Activated gamma-delta T cell (primary cell): ENCODE data around the gene ZNRF3.
"Not testable (repeated sequence)": the region's sequence is repeated elsewhere in the genome, so short reads cannot be mapped to it uniquely, and the experiment has no call there.

Experiments
- DNase-seq: peaks from one replicate; lab custom pipeline; 2025; lab: John Stamatoyannopoulos, UW

Gene ZNRF3

DNA sequence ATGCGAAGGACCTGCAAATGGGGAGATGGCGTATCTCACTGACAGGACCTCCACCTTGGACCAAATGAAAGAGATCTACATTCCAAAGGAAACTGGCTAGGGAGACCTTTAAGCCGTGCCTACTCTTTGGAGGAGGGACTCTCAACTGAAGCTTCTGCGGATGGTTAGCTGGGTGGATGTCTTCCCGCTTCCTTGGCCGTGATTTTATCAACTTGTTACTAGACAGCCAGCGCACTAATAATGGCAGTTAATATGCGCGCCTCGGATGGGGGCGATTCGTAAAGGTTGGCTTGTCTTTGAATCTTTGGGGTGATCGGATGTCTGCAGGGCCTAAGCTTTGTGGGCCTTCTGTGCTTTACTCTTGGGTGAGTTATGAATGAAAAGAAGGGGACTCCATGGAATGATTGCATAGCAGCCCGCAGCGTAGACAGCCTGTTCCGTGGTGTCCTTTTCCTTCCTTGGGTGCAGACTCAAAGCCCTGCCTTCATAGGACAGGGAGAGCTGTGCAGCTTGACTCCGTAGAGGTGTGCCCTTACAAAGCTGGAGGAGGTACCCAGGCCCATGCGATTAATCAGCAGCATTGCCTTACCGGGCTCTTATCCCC lies 1.5 kb downstream of the ZNRF3 start:
- DNase-seq: no peak

DNA sequence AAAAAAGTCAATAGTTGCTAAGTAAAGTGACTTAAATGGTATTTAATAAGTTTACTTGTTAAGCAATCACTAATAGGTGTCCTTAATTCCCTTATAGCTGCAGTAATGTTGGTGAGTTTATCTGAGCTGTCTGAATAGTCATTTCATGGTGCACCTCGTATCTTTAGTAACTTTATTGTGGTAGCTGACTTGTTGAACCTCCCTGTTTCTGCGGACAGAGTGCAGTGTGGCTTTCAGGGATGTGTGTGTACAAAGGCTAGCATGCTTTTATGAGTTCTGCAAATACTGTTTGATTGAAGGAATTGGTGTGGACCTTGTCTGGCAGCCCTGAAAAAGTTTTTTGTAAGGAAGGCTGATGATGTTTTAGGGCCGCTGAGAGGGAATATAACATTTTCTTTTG lies 2.6 kb downstream of the ZNRF3 start:
- DNase-seq: no peak

DNA sequence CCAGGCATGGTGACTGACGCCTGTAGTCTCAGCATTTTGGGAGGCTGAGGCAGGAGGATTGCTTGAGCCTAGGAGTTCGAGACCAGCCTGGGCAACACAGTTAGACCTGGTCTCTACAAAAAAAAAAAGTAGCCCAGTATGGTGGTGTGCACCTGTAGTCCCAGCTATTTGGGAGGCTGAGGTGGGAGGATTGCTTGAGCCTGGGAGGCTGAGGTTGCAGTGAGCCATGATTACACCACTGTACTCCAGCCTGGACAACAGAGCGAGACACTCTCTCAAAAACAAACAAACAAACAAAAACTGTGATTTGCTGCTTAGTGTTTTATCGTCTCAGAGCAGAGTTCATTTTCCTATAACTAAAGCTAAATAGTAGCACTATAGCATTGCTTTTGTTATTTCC lies 3.3 kb downstream of the ZNRF3 start:
- not testable (repeated sequence) for DNase-seq

DNA sequence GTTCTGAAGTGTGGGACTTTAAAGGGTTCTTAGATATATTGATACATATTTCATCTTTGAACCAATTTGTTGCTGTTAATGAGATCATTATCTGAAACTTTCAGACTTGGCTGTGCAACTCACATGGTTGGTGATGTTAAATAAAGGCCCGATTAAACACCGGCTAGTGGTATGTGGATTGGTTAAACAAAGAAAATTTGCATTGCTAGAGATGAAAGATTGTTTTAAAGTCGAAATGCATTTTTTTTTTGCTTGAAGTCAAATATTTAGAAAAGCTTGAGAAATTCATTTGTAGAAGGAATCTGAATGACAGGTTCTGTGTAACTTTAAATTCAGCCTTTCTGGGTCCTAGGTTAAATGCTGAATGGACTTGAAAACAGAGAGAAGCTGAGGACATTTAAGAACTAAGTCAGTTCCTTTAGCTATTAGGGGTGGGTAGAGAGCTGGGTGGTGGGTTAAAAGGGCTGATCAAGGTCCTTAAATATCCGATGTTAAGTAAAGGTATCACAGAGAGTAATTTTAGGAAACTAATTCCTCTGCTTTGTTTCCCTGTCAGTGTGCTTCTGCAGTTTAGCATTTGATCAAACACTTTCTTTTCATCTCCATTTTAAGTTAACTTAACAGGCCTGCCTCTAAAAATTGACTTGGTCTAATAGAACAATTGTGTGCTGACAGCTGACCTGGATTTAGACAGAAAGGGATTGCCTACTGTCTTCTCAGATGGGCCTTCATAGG lies 4.5 kb downstream of the ZNRF3 start:
- no peak for DNase-seq

DNA sequence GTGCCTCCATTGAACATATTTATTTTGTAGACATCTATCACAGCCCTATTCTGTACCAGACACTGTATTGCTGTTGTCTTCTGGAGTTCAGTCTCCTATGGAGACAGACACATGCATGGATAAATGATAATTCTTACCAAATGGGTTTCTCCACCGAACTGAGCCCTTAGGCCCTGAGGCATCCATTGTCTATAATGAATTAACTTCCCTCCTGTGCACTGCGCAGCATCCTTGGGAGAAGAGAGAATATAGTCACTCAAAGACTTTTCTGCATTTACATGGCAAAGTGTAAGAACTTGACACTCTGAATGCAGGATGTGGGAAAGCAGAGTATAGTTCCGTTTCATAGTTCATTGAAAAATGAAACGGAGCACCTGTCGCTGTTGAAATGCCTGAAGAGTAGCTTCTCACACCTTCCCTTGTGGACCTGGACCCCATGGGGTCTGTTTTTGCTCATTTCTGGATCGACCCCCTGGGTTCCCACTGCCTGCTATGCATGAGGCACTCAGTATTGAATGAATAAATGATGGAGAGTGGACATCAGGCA lies 6.2 kb downstream of the ZNRF3 start:
- DNase-seq: no peak

DNA sequence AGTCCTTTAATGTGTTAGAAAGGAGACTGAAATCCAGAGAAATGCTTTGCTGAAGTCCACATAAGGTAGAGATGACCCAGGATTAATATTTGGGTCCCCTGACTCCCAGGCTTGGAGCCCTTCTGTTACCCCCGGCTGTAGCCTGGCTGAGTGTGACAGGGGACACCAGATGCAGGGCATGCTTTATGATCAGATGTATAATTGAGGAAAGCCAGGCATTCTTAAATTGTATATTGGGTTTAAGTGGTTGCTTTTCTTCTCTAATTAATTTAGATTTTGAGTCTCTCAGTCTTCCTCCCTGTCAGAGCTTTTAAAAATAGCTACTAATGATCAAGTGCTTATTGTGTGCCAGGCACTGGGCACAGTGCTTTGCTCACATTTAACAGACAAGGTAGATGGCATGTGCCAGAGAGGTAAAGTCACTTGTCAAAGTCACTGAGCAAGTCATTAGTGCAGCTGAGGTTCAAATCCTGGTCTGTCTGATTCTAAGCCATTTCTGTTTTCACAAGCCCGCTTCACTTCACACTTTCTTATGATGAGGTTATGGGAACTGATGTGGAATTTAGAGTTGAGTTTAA lies 7.9 kb downstream of the ZNRF3 start:
- DNase-seq: no peak

DNA sequence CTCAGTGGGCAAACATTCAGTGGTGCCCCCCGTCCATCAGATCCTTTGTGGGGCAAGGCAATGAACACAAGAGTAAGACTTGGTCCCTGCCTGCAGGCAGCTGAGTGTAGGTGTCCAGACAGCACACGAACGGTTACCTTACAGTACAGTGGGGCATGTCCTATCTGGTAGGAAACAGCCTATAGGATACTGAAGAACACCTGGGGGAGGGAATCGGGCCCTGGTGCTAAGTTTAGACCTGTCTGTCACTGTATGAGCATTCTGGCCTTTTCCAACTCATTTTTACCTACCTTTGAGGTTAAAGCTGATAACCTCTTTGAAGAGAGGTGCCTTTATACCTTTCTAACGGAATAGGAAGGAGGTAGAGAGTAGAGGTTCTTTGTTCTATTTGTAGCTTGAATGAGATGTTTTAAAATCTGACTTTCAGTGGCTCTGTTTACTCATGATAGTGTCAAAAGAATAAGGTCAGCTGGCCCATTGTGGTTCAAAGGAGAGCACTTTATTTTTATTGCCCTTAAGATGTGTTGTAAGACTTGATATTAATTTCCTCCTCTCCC lies 8.9 kb downstream of the ZNRF3 start:
- DNase-seq: no peak

DNA sequence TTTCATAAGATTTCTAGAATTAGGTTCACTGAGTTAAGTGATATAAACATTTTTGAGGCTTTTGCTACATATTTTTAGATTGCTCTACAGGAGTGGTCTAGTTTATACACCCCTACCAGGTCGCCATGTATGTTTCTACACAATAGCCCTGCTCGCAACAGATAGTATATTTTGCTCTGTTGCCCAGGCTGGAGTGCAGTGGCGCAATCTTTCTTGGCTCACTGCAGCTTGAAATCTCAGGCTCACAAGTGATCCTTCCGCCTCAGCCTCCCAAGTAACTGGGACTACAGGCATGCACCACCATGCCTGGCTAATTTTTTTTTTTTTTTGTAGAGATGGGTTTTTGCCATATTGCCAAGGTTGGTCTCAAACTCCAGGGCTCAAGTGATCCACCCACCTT lies 10.4 kb downstream of the ZNRF3 start:
- no peak for DNase-seq

DNA sequence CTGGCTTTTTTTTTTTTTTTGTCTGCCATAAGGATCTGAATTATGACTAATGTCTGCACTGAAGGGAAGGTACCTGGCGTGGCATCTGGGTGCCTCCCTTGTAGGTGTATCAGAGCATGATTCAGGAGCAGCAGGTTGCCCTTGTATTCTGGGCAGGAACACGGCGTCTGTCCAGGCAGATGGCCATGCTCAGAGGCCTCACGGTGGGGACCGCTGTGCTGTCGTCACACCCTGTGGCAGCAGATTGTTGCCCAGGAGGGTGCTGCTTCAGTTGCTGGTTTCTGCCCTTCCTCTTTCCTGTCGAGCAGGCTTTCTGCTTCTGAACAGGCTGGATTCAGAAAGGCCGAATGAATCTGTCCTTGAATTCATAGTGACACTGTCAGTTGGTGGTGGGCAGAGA lies 11.0 kb downstream of the ZNRF3 start:
- no peak for DNase-seq

DNA sequence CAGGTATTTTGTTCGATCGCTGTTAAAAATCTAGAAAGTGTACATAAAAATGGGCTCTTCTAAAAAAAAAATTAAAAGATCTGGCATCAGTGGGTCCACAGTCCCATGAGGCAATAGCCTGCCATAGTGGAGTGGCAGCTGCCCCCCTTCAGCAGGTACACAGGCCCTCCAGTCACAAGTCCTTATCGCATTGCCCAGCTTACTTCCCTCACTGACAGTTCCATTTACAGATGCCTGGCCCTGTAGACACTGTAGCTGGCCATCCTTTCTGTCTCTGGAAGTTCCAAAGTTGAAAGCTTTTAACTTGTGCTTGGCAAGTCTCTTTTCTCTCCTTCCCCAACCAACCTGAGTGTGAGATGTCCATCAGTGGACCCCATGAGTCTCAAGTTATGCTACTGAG lies 11.4 kb downstream of the ZNRF3 start:
- DNase-seq: no peak

DNA sequence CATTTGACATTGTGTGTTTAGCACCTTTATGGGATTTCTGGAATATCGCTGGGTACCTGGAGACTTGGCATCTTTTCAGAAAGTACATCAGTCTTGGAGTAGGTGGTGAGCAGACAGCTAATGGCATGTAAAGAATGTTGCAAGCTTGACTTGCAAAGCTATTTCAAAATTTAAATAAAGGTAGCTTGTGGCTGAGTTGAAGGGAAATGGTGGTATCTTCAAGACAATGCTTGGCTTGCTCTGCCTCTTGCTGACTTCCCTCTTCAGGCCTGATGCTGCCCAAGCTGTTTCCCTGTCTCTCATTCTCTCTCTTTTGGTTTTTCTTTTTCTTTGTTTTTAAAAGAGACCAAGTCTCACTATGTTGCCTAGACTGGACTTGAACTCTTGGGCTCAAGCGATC lies 13.2 kb downstream of the ZNRF3 start:
- no peak for DNase-seq

DNA sequence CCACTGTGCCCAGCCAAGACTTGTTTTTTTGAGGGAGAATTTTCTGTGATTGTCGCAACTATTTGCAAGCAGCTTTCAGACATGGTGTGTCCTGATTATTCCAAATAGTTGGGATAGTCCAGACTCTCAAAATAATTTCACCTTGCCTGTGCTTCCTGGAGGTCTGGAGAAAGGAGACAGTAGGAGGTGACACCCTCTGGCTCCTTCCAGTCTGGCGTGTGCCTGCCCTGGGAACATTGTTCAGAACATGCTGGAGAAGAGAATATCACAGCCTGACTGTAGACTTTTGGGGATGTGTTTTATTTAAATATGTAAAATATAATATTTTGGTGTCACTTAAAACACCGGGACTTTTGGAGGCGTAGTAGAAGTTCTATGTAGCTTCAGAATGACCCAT lies 14.9 kb downstream of the ZNRF3 start:
- DNase-seq: no peak

DNA sequence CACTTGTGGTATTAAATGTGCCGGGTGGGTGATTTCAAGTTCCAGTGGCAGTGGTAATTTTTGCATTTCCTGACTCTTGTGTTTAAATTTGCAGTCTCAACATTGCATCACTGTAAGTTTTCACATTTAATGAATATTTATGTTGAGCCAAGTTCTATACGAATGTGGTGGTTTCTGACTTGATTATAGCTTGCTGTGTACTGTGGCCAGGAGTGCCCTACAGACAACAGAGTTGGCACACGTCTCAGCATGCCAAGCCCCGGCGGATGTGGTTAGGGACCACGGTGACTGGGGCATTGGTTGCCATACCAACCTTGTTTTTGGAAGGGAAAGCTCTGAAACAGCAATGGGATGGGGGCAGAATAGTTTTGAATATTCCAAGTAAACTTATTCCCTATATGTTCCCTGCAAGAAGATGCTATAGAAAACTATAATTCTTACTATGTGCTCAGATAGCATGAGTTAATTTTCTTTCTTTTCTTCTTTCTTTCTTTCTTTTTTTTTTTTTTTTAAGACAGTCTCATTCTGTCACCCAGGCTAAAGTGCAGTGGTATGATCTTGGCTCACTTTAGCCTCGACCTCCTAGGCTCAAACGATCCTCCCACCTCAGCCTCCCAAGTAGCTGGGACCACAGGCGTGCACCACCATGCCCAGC lies 16.0 kb downstream of the ZNRF3 start:
- DNase-seq: no peak

DNA sequence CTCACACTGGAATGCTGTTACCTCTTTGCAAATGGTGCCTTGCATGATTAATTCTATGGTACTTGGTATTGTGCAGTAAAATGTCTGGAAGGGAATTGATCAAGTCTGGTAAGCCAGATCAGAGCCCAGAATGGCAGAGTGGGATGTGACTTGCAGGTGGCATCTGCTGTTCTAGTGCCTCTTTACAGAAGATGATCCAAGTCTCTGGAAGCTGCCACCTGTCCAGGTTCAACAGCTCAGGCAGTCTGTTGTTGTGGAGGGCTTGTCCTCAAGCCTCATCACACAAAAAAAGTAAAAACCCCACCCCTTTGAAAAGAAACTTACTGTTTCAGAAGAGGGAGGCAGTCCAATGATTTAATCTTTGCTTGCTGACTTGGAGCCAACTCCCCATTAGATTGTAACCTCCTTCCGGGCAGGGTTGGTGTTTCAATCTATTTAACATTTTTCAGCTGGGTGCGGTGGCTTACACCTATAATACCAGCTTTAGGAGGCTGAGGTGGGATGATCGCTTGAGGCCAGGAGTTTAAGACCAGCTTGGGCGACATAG lies 17.1 kb downstream of the ZNRF3 start:
- DNase-seq: no peak

DNA sequence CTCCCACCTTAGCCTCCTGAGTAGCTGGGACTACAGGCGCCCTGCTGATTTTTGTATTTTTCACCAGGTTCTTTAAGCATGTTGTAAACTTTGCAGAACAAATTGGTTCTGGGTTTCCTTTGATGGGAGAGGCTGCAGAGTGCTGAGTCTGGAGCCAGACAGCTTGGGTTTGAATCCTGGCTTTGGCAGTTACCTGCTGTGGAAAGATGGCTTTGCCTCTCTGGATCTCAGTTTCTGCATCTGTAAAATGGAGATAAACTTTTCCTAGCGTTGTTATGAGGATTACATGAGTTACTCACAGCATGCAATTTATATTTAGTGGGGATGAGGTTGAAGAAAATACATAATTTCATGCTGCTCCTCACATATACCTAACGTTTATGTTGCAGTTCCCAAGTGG lies 19.1 kb downstream of the ZNRF3 start:
- DNase-seq: no peak

DNA sequence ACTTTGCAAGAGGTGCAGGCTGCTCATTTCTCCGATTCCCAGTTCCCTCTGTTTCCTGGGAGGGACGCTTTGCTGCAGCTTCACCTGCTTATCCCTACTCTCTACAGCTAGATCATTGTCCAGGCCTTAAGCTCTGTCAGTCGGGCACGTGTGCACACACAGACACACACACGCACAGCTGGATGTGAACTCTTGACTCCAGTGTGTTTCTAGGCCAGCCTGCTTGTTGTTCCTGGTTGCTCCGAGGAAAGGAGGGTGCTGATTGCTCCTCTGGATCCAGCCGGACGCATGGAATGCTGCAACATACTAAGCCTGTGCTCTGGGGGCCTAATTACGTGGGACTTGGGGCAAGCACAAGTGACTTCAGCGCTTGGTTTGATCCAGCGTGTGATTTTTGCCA lies 19.7 kb downstream of the ZNRF3 start:
- no peak for DNase-seq

DNA sequence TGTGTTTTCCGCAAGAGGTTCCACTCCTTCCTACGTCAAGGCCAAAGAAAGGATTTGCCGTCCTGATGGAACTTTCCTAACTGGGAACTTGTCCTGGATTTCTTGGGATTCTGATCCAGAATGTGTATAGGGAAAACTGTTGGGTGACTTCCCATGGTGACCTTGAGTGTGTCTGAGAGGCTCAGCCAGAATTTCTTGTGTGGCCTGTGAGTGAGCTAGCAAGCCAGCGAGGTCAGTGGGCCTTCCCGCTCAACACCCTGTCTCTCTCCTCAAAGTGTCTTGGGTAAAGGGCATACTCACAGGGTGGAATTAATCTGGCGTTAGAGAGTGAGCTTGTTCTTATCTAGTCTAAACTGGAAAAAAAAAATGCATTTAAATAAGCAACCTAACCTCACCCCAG lies 20.4 kb downstream of the ZNRF3 start:
- DNase-seq: no peak

DNA sequence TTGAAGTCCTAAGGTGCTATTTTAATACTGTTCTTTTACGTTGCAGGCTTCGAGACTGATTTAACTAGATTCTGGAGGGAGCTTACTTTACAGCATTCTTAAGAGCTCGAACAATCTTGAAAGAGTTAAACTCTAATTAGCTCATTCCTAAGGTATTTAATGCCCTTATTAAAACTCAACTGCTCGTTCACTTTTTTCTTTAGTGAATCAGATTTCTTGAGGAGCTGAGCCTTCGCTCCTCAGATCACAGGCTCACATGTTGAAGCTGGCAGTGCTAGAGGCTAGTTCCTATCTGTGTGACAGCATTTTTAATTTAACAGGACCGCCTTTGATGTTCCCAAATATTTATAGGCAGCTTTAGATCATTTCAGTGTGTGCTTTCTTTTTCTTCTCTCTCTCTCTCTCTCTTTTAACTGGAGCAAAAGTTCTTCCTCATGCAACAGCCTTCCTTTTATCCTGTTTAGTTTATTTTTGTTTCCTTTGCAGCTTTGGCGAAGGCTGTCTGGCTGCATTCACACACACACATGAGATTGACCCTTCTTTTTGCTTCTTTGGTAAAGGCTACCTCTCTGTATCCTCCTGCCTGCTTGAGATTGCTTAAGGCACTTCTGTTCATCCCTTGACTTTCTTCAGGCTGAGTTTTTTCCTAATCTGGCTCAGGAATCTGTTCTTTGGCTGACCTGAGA lies 21.0 kb downstream of the ZNRF3 start:
- no peak for DNase-seq

DNA sequence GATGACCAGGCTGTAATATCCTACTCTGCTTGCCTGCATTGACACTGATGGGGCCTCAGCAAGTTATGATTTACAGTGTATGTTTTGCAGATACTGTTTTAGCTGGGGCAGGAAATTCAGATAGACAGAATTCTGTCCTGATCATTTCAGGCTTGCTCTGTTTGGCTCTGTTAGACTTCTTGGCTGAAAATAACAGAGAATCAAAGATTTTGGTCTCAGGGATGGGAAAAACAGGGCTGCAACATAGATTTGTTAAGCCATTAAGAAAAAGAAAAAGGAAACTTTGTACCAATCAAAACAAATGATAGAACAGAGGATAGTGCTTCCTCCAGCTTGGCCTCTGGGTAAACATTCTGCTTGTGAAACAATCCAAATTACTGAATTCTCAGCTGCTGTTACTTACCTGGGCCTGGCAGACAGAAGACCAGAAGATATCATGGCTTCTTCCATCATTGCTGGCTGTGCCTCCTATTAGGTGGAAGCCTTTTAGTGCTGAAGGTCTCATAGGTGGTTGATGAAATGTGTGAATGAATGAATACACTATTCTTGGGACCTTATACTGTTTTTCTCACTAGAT lies 22.0 kb downstream of the ZNRF3 start:
- no peak for DNase-seq

DNA sequence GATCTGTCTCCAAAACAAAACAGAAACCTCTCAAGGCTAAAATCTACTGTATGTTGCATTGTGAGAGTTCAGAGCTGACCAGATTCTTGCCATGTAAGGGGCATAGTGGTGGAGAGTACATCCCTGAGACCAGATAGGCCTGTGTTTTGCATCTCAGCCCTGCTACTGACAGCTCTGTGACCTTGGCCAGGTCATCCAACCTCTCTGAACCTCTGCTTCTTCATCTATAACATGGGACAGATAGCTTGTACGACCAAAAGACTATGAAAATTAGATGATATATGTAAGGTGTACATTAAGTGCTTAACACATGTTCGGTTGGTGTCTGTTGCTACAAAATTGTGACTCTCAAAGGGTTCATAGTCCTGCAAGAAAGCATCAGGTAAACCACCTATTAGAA lies 22.9 kb downstream of the ZNRF3 start:
- no peak for DNase-seq

DNA sequence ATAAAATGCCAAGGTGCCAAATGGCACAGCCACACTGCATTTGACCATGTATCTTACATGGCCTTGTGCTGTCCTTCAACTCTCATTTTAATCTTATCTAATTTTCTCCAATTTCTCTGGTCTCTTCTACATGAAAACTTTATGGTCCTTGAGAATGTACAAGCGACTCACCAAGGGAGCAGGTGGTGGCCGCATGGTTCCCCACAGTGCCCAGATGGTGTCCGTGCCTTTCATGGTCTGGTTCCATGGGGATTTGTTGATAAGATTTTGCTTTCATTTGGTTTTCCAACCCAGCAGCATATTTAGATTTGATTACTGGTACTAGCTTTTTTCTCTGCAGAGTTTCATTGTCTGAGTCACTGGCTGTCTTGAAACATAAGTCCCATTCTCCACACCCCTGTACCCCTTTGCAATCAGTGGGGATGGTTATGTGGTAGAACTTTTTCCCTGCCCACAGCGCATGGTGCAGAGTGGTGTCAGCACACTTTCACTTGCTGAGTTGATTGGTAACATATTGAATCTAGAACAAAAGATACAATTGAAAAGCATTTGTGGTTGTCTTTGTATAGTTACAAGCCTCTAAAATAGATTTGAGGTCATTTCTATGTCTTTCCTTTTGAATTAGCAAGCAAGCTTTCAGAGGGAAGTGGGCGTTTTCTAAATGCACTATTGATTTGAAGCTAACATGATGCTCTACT lies 24.1 kb downstream of the ZNRF3 start:
- DNase-seq: no peak
